Measurements from ENCODE around the gene COX5A. TPM values are rescaled to one million over a fixed set of nuclear protein-coding genes. Genes with fewer than 3 reads are reported as not detected.

Gene COX5A
- 33.1 and 41.9 TPM in 2 replicates for total RNA-seq
- 183 and 213 TPM in 2 replicates for polyA plus RNA-seq
- polyA plus RNA-seq (2012) = 204 and 268 TPM in 2 replicates
- polyA minus RNA-seq (ENCODE audit: low replicate concordance) = 26.8 and 54.7 TPM in 2 replicates

- no peaks in the 10 kb centered on the region for H3K36me3 ChIP-seq (ENCODE audit: control insufficient read depth, insufficient read depth, low read length)
- DNase-seq (ENCODE audit: low read depth in 2 of 2) = peak; percentile 96 to 98
- no peaks in the 10 kb centered on the region for H3K4me1 ChIP-seq (ENCODE audit: control insufficient read depth, extremely low read depth, insufficient read depth, low read length)
- peak within 1 kb of the TSS; percentile 88 to 99 (median 92) for H3K4me3 ChIP-seq (replicated peaks in 1 of 4; ENCODE audit: control extremely low read depth in 1 of 4, insufficient read depth in 1 of 4, low read depth in 3 of 4, low read length in 4 of 4)
- H3K4me2 ChIP-seq (ENCODE audit: extremely low read depth, insufficient read depth, low read length) = peak within 1 kb of the TSS; percentile 85
- H3K27ac ChIP-seq (ENCODE audit: insufficient read depth, low read length) = peak within 1 kb of the TSS; percentile 92
- peak within 1 kb of the TSS; percentile 83 for H2AFZ ChIP-seq (ENCODE audit: low read length)
- H3K9me3 ChIP-seq (ENCODE audit: control insufficient read depth, insufficient read depth, low read depth, low read length) = no peaks in the 10 kb centered on the region
- H3K79me2 ChIP-seq (ENCODE audit: control insufficient read depth, insufficient read depth, low read length) = peaks cover 37% of the 10 kb centered on the region
- TF ChIP-seq EZH2 (IDR thresholded peaks at IDR 0.05; ENCODE audit: low read length, missing control alignments) = no peak
- TF ChIP-seq, protein P1, sequence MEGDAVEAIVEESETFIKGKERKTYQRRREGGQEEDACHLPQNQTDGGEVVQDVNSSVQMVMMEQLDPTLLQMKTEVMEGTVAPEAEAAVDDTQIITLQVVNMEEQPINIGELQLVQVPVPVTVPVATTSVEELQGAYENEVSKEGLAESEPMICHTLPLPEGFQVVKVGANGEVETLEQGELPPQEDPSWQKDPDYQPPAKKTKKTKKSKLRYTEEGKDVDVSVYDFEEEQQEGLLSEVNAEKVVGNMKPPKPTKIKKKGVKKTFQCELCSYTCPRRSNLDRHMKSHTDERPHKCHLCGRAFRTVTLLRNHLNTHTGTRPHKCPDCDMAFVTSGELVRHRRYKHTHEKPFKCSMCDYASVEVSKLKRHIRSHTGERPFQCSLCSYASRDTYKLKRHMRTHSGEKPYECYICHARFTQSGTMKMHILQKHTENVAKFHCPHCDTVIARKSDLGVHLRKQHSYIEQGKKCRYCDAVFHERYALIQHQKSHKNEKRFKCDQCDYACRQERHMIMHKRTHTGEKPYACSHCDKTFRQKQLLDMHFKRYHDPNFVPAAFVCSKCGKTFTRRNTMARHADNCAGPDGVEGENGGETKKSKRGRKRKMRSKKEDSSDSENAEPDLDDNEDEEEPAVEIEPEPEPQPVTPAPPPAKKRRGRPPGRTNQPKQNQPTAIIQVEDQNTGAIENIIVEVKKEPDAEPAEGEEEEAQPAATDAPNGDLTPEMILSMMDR (conservative IDR thresholded peaks at IDR 0.05 in 1 of 2, IDR thresholded peaks at IDR 0.05 in 1 of 2; ENCODE audit: low read depth in 1 of 2, low read length in 2 of 2) = no peak
- H4K20me1 ChIP-seq (ENCODE audit: control insufficient read depth, extremely low read depth, insufficient read depth, low read length) = no peaks in the 10 kb centered on the region
- H3K27me3 ChIP-seq (ENCODE audit: control insufficient read depth, insufficient read depth, low read length) = peaks cover 4% of the 10 kb centered on the region
- H3K9ac ChIP-seq (ENCODE audit: insufficient read depth, low read length) = peak within 1 kb of the TSS; percentile 96
Observed at GRCh38 chr15:74937590-74938371, at the start of gene COX5A. Gene COX5A, minus strand, starts transcription at chr15:74938073. Its CDS starts 59 bp downstream, at chr15:74938014.

- Histone ChIP-seq H3K9me3 (ENCODE audit: control insufficient read depth, insufficient read depth, low read depth, low read length) (no peaks in the 10 kb centered on the region), H3K9ac (ENCODE audit: insufficient read depth, low read length) (no peak overlapping the region), H3K4me2 (ENCODE audit: extremely low read depth, insufficient read depth, low read length) (no peak overlapping the region), H3K27ac (ENCODE audit: insufficient read depth, low read length) (no peak overlapping the region), H3K4me1 (ENCODE audit: control insufficient read depth, extremely low read depth, insufficient read depth, low read length) (no peaks in the 10 kb centered on the region), H3K4me3 (replicated peaks in 1 of 4; ENCODE audit: control extremely low read depth in 1 of 4, insufficient read depth in 1 of 4, low read depth in 3 of 4, low read length in 4 of 4) (no peak overlapping the region), H3K79me2 (ENCODE audit: control insufficient read depth, insufficient read depth, low read length) (no peaks in the 10 kb centered on the region), H3K27me3 (ENCODE audit: control insufficient read depth, insufficient read depth, low read length) (no peaks in the 10 kb centered on the region), H3K36me3 (ENCODE audit: control insufficient read depth, insufficient read depth, low read length) (no peaks in the 10 kb centered on the region), H4K20me1 (ENCODE audit: control insufficient read depth, extremely low read depth, insufficient read depth, low read length) (no peaks in the 10 kb centered on the region), H2AFZ (ENCODE audit: low read length) (no peak overlapping the region)
- no peak for TF ChIP-seq EZH2 (IDR thresholded peaks at IDR 0.05; ENCODE audit: low read length, missing control alignments)
- TF ChIP-seq, protein P1 (conservative IDR thresholded peaks at IDR 0.05 in 1 of 2, IDR thresholded peaks at IDR 0.05 in 1 of 2; ENCODE audit: low read depth in 1 of 2, low read length in 2 of 2) = no peak
- DNase-seq (ENCODE audit: low read depth in 2 of 2) = no peak
Observed at GRCh38 chr15:74983725-74984231, 45.9 kb upstream of the COX5A start.

- Histone ChIP-seq H2AFZ (ENCODE audit: low read length) (no peak overlapping the region), H4K20me1 (ENCODE audit: control insufficient read depth, extremely low read depth, insufficient read depth, low read length) (no peaks in the 10 kb centered on the region), H3K27me3 (ENCODE audit: control insufficient read depth, insufficient read depth, low read length) (no peaks in the 10 kb centered on the region), H3K9me3 (ENCODE audit: control insufficient read depth, insufficient read depth, low read depth, low read length) (no peaks in the 10 kb centered on the region), H3K36me3 (ENCODE audit: control insufficient read depth, insufficient read depth, low read length) (no peaks in the 10 kb centered on the region), H3K79me2 (ENCODE audit: control insufficient read depth, insufficient read depth, low read length) (no peaks in the 10 kb centered on the region), H3K4me2 (ENCODE audit: extremely low read depth, insufficient read depth, low read length) (no peak overlapping the region), H3K27ac (ENCODE audit: insufficient read depth, low read length) (no peak overlapping the region), H3K4me3 (replicated peaks in 1 of 4; ENCODE audit: control extremely low read depth in 1 of 4, insufficient read depth in 1 of 4, low read depth in 3 of 4, low read length in 4 of 4) (no peak overlapping the region), H3K4me1 (ENCODE audit: control insufficient read depth, extremely low read depth, insufficient read depth, low read length) (no peaks in the 10 kb centered on the region), H3K9ac (ENCODE audit: insufficient read depth, low read length) (no peak overlapping the region)
- DNase-seq (ENCODE audit: low read depth in 2 of 2) = no peak
- TF ChIP-seq, protein P1 (conservative IDR thresholded peaks at IDR 0.05 in 1 of 2, IDR thresholded peaks at IDR 0.05 in 1 of 2; ENCODE audit: low read depth in 1 of 2, low read length in 2 of 2) = no peak
- no peak for TF ChIP-seq EZH2 (IDR thresholded peaks at IDR 0.05; ENCODE audit: low read length, missing control alignments)
Observed at GRCh38 chr15:74982183-74982582, 44.3 kb upstream of the COX5A start.

All from fibroblast of lung (primary cell).